Globus pallidus (tissue), 1 donor: ENCODE measurements around the gene FGF11.

Experiments used
- DNase-seq: peaks from one replicate; pipeline ENCODE4 v3.0.0-alpha.2; 2015; ENCODE audit warnings: low spot score

The FGF11 gene

GRCh38 chr17:7439462-7440112 lies at the start of gene FGF11:
Gene FGF11, plus strand, starts transcription at chr17:7439512. Its CDS starts 109 bp downstream, at chr17:7439621.
- no peak for DNase-seq

DNA sequence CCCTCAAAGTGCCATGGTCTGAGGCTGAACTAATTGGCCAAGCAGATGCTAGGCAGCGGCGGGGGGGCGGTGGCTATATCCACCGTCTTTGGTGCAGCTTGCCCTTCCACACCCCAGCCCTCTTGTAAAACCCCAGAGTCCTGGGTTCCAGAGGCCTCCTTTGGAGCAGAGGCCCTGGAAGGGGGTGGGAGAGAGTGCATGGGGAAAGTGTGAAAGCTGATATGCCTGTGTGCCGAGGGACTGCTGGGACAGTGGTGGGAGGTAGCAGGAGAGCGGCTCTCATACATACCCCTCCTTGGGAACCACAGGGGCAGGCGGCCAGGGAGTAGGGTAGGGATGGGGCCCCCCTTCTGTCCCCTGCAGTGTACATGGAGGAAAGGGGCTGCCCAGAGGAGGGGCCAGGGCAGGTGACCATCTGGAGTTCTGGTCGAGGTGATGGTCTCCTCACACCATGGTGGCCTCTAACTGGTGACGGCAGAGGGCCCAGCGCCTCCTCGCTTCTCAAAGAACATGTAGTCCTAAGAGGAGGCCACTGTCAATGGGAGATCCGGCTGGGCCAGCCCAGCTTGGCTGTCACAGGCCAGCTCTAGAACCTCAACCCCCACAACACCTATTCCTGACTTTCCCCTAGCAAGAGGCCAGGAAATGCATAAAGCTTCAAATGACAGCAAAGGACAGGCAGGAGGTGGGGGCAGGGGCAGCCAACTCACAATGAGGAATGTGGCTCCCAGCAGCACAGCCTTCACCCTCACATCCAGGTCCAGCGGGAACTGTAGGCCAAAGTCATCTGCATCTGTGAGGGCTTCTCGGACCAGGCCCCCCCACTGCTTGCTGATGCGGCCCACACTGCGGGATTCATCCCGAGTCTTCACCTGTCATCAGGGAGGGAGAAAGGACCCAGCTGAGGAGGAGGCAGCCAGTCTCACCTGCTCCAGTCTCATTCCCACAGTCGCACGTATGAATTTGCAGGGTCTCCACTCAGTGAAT lies 49.1 kb upstream of the FGF11 start:
- no peak for DNase-seq

- DNase-seq: no peak
Observed at GRCh38 chr17:7391307-7391706, 48.0 kb upstream of the FGF11 start.

- DNase-seq: no peak
Observed at GRCh38 chr17:7392696-7393612, 46.4 kb upstream of the FGF11 start.

DNA sequence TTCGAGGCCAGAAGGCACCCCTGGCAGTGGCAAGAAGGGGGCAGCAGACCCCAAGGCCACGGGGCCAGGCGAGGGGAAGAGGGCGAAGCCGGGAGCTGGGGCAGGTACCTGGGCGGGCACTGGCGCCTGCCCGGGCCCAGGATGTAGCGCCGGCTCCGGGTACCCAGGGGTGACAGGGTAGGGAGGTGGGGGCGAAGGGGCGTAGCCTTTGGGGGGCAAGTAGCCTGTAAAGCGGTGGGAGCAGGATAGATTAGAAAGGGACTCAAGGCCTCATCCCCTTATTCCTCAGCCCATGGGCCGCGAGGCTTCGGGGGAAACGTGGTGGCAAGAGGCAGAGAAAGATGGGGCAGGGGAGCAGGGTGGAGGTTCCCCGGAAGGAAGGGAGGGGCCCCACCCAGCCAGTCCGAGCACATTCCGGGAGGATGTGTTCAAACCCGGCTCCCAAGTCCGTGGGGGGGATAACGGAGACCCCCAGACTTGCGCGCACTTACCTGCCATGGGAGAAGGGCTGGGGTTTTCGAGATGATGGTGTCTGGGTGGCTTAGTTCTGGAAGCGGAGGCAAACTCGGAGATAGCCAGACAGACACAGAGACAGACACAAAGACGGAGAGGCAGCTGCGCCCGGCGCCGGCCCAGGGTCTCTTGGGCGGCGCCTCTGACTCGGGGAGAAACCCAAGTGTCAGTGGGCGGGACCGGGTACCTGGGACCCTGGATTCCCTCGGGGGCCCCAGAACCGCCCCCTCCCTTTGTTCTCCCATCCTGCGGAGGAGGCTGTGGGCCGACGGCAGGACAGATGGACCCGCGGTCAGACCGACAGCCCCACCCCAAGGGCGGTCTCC lies 45.5 kb upstream of the FGF11 start:
- no peak for DNase-seq

DNA sequence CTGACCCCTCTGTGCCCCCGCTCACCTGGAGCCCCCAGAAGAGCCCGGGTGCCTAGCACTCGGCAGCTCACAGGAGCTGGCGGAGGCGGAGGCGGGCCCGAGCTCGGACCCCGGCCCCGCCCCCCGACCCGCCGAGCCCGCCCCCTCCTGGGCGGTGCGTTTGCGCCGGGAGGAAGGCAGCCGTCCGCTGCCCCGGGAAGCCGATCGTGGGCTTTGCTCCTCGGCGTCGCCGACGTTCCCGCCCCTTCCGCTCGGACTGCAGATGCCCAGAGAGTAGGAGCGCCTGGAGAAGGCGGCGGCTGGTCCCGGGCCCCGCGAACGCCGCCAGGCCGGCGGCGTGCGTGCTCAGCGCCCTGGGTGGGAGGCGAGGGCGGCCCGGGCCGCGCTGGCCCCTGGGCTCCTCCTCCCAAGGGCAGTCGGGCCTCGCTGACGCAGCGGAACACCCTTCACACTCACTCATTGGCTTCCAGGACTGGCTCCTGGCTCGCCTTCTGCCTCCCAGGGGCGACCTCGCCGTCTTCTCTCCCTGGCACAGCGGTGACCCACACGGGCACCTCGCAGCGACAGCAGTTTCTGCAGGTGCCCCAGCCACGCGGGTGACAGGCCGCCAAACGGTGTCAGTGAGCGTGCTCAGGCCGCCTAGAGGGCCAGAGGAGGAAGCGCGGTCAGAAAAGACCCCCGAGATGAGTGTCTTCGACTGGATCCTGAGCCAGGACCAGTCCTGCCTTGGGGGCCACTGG lies 44.7 kb upstream of the FGF11 start, which contains the start of gene PLSCR3:
Gene PLSCR3, minus strand, starts transcription at position 74 of the 740 bp plus-strand sequence. CDS start 415 bp downstream, outside the sequence.
- DNase-seq: peak; percentile 80

DNA sequence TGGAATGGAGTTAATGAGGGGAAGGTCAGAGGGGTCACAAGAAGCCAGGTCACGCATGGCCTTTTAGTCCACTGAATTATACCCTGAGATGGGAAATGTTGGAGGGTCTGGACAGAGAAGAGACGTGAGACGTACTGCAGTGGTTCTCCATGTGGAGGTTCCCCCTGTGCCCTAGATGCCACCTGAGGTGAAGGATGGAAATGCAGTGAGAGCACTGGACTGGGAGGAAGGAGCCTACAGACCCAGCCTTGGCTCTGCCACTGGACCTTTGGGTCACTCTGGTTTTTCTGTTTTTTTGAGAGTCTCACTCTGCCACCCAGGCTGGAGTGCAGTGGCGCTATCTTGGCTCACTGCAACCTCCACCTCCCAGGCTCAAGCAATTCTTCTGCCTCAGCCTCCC lies 43.2 kb upstream of the FGF11 start:
- DNase-seq: no peak

GRCh38 chr17:7398612-7399011 lies 40.7 kb upstream of the FGF11 start:
- no peak for DNase-seq

- DNase-seq: no peak
Observed at GRCh38 chr17:7403043-7403726, 36.1 kb upstream of the FGF11 start.

GRCh38 chr17:7403727-7403976 lies 35.7 kb upstream of the FGF11 start:
- no peak for DNase-seq

- peak; percentile 100 for DNase-seq
Observed at GRCh38 chr17:7403977-7404736, 35.2 kb upstream of the FGF11 start, which contains the start of gene TMEM256. Gene TMEM256, minus strand, starts transcription at chr17:7404097. Its CDS starts 13 bp downstream, at chr17:7404084.

GRCh38 chr17:7404737-7405349 lies 34.5 kb upstream of the FGF11 start:
- DNase-seq: no peak

GRCh38 chr17:7405350-7406234 lies 33.7 kb upstream of the FGF11 start:
- DNase-seq: peak; percentile 38

GRCh38 chr17:7406235-7406825 lies 33.0 kb upstream of the FGF11 start:
- no peak for DNase-seq

DNA sequence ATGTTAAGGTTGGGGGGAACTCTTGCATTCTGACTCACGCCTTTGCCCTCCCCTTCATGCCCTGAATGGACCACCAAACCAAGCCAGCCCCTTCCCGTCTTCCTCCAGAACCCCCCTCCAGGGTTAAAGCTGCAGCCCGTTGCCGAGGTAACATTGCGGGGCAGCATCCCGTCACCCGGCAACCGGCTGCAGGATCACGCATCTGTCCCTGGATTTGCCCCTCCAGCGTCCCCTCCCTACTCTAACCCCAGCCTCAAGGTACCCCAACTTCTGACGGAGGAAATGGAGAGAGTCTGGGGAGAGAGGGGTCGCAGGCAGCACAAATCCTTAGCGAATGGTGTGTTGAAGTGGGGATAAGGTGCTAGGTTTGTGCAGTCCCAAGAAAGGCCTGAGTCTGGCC lies 32.2 kb upstream of the FGF11 start:
- DNase-seq: no peak

- DNase-seq: no peak
Observed at GRCh38 chr17:7407485-7408251, 31.6 kb upstream of the FGF11 start, which contains the start of gene NLGN2. Gene NLGN2, plus strand, starts transcription at chr17:7407845. Its CDS starts 411 bp downstream, at chr17:7408256.
